Nephron (organoid): ENCODE results near the gene WAC.

Source experiments
- H3K27ac Mint-ChIP-seq, 3 experiments: 2 replicates each; pipeline ENCODE4 v1.8.0; 2020; ENCODE audit warnings: mixed read lengths in 3 of 3, mild to moderate bottlenecking in 2 of 3, moderate library complexity in 1 of 3
- H3K27me3 Mint-ChIP-seq: 2 replicates; pipeline ENCODE4 v1.8.0; 2021; ENCODE audit warnings: low read depth, mild to moderate bottlenecking, moderate library complexity, mixed read lengths
- H3K36me3 Mint-ChIP-seq: 2 replicates; pipeline ENCODE4 v1.8.0; 2020; ENCODE audit warnings: low read depth, mixed read lengths
- H3K4me1 Mint-ChIP-seq: 2 replicates; pipeline ENCODE4 v1.8.0; 2020; ENCODE audit warnings: mixed read lengths
- H3K4me3 Mint-ChIP-seq, 3 experiments: 2 replicates each; pipeline ENCODE4 v1.8.0; 2020; ENCODE audit warnings: mild to moderate bottlenecking in 3 of 3, mixed read lengths in 3 of 3, moderate library complexity in 2 of 3
- H3K9me3 Mint-ChIP-seq: 2 replicates; pipeline ENCODE4 v1.8.0; 2020; ENCODE audit warnings: mixed read lengths
- CTCF ChIP-seq, 3 experiments: fragments of 200-600 bp; sonication (generic); IDR thresholded peaks; one replicate each; pipeline ENCODE4 v1.5.0; 2021; ENCODE audit warnings: antibody characterized with exemption in 3 of 3; ENCODE audit not compliant: unreplicated experiment in 3 of 3

WAC gene

GRCh38 chr10:28661035-28661434, 128.1 kb downstream of the WAC start:
- Mint-ChIP-seq H3K4me1 (peaks cover 6% of the 10 kb centered on the region), H3K36me3 (no peaks in the 10 kb centered on the region), H3K4me3 (no peak overlapping the region), H3K9me3 (no peaks in the 10 kb centered on the region), H3K27me3 (peaks cover 26% of the 10 kb centered on the region), H3K27ac (no peak overlapping the region)
- TF ChIP-seq CTCF (IDR thresholded peaks at IDR 0.05; ENCODE audit: unreplicated experiment in 3 of 3) = no peak

GRCh38 chr10:28663576-28664368, 130.9 kb downstream of the WAC start:
- peak; percentile 97 to 99 (median 98) for TF ChIP-seq CTCF (IDR thresholded peaks at IDR 0.05; ENCODE audit: unreplicated experiment in 3 of 3)
- Mint-ChIP-seq H3K36me3 (no peaks in the 10 kb centered on the region), H3K4me1 (peaks cover 18% of the 10 kb centered on the region), H3K9me3 (no peaks in the 10 kb centered on the region), H3K27ac (no peak overlapping the region), H3K27me3 (peaks cover 45% of the 10 kb centered on the region), H3K4me3 (no peak overlapping the region)

GRCh38 chr10:28664369-28664740, 131.4 kb downstream of the WAC start:
- peaks cover 18% of the 10 kb centered on the region for H3K4me1 Mint-ChIP-seq

GRCh38 chr10:28666751-28667467, 134.0 kb downstream of the WAC start:
- H3K27ac Mint-ChIP-seq = no peak overlapping the region
- no peak for TF ChIP-seq CTCF (IDR thresholded peaks at IDR 0.05; ENCODE audit: unreplicated experiment in 3 of 3)

More at GRCh38 chr10:28664369-28664740, 131.4 kb downstream of the WAC start:
- Mint-ChIP-seq H3K9me3 (no peaks in the 10 kb centered on the region), H3K36me3 (no peaks in the 10 kb centered on the region), H3K4me3 (no peak overlapping the region), H3K27ac (no peak overlapping the region), H3K27me3 (peaks cover 51% of the 10 kb centered on the region)
- TF ChIP-seq CTCF (IDR thresholded peaks at IDR 0.05; ENCODE audit: unreplicated experiment in 3 of 3) = no peak

GRCh38 chr10:28668363-28669226, 135.7 kb downstream of the WAC start:
- no peak for TF ChIP-seq CTCF (IDR thresholded peaks at IDR 0.05; ENCODE audit: unreplicated experiment in 3 of 3)
- Mint-ChIP-seq H3K4me1 (peaks cover 16% of the 10 kb centered on the region), H3K4me3 (peak overlapping the region; percentile 90 to 94 (median 90)), H3K36me3 (no peaks in the 10 kb centered on the region), H3K9me3 (no peaks in the 10 kb centered on the region), H3K27ac (no peak overlapping the region), H3K27me3 (peaks cover 72% of the 10 kb centered on the region)

More at GRCh38 chr10:28666751-28667467, 134.0 kb downstream of the WAC start:
- H3K9me3 Mint-ChIP-seq = no peaks in the 10 kb centered on the region
- peaks cover 18% of the 10 kb centered on the region for H3K4me1 Mint-ChIP-seq
- H3K27me3 Mint-ChIP-seq = peaks cover 68% of the 10 kb centered on the region
- H3K4me3 Mint-ChIP-seq = peak overlapping the region; percentile 69 to 83 (median 76)
- no peaks in the 10 kb centered on the region for H3K36me3 Mint-ChIP-seq
